Activated T-helper 17 cell treated with anti-CD3 and anti-CD28 coated beads, Interleukin-2, amount 50 U/mL, for 72 hours (primary cell): ENCODE data around the gene TMEM129. TPM values are rescaled to one million over a fixed set of nuclear protein-coding genes. Genes with fewer than 3 reads are reported as not detected.
"Not testable (repeated sequence)": the region's sequence is repeated elsewhere in the genome, so short reads cannot be mapped to it uniquely, and the experiment has no call there.

Experiments
- ATAC-seq: fragments of 150-1000 bp; cut with Tn5 transposase; replicated peaks from 2 replicates; pipeline ENCODE4 v1.10.0; 2021; ENCODE audit warnings: mild to moderate bottlenecking, moderate library complexity
- H3K27ac Mint-ChIP-seq: one replicate; pipeline ENCODE4 v1.8.0; 2022; ENCODE audit warnings: mixed read lengths
- H3K27me3 Mint-ChIP-seq: one replicate; pipeline ENCODE4 v1.8.0; 2022; ENCODE audit warnings: mixed read lengths
- H3K36me3 Mint-ChIP-seq: one replicate; pipeline ENCODE4 v1.8.0; 2022; ENCODE audit warnings: low read depth, mild to moderate bottlenecking, mixed read lengths
- H3K4me1 Mint-ChIP-seq: one replicate; pipeline ENCODE4 v1.8.0; 2022; ENCODE audit warnings: mixed read lengths
- H3K4me3 Mint-ChIP-seq: one replicate; pipeline ENCODE4 v1.8.0; 2022; ENCODE audit warnings: mild to moderate bottlenecking, mixed read lengths
- H3K9me3 Mint-ChIP-seq: one replicate; pipeline ENCODE4 v1.8.0; 2022; ENCODE audit warnings: mixed read lengths
- total RNA-seq, 2 donors: library from RNA; stranded (reverse); gene quantifications; one replicate each; pipeline ENCODE4 v1.2.3, GENCODE V29; 2022

TMEM129 gene
- total RNA-seq, 2 donors from 2014 or later = 15.7 to 16.0 TPM

DNA sequence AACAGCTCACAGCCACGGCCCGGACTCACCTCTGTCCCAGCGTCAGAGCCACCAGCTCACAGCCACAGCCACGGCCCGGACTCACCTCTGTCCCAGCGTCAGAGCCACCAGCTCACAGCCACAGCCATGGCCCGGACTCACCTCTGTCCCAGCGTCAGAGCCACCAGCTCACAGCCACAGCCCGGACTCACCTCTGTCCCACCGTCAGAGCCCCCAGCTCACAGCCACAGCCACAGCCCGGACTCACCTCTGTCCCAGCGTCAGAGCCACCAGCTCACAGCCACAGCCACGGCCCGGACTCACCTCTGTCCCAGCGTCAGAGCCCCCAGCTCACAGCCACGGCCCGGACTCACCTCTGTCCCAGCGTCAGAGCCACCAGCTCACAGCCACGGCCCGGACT is 50.1 kb downstream of the TMEM129 start:
- not testable (repeated sequence) for ATAC-seq, H3K4me1 Mint-ChIP-seq, H3K27ac Mint-ChIP-seq, H3K36me3 Mint-ChIP-seq, H3K27me3 Mint-ChIP-seq, H3K4me3 Mint-ChIP-seq, H3K9me3 Mint-ChIP-seq

DNA sequence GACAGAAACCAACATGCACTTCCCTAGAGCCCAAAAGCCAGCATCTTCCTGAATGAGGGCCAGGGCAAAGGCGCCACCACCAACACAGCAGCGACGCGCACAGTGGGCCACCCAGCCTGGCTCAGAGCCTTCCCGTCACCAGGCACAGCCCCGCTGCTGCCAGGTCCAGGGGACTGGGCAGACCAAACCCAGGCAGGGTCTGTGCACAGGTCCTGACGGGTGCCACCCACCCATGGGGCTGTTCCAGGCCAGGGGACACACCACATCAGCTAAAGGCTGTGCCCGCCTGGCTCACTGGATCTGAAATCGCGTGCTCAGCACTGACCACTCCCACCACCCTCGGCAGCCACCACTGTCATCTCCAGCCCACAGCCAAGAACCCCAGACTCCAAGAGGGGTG is 50.8 kb downstream of the TMEM129 start:
- H3K4me1 Mint-ChIP-seq = no peaks in the 10 kb centered on the region
- no peak for ATAC-seq
- H3K4me3 Mint-ChIP-seq = no peak overlapping the region
- H3K9me3 Mint-ChIP-seq = no peaks in the 10 kb centered on the region
- H3K27ac Mint-ChIP-seq = no peak overlapping the region
- H3K36me3 Mint-ChIP-seq = no peaks in the 10 kb centered on the region
- no peaks in the 10 kb centered on the region for H3K27me3 Mint-ChIP-seq

DNA sequence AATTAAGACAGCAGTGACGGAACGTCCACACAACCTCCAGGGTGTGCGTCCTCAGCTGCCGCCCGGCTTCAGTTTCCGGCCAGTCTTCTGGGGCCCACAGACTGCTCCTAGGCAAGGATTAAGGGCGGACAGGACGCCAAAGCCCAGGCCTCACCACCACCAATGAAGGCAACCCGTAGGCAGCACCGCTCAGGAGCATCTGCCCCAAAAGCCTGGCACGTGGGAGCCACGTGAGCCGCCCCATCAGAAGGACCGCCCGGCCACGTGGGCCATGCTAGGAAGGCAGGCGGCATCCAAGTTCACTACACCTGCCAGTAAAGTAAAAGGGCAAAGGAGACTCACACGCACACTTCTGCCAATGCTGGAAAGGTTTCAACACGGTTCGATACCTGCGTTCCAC is 51.3 kb downstream of the TMEM129 start:
- Mint-ChIP-seq H3K27ac (no peak overlapping the region), H3K4me3 (no peak overlapping the region), H3K4me1 (no peaks in the 10 kb centered on the region), H3K9me3 (no peaks in the 10 kb centered on the region), H3K27me3 (no peaks in the 10 kb centered on the region), H3K36me3 (no peaks in the 10 kb centered on the region)
- ATAC-seq = no peak

GRCh38 chr4:1669270-1669669 is 51.9 kb downstream of the TMEM129 start:
- Mint-ChIP-seq H3K4me3 (no peak overlapping the region), H3K36me3 (no peaks in the 10 kb centered on the region), H3K27me3 (no peaks in the 10 kb centered on the region), H3K27ac (no peak overlapping the region), H3K4me1 (no peaks in the 10 kb centered on the region), H3K9me3 (no peaks in the 10 kb centered on the region)
- no peak for ATAC-seq

- no peak for ATAC-seq
- no peaks in the 10 kb centered on the region for H3K36me3 Mint-ChIP-seq
- no peaks in the 10 kb centered on the region for H3K9me3 Mint-ChIP-seq
- H3K4me1 Mint-ChIP-seq = no peaks in the 10 kb centered on the region
- no peak overlapping the region for H3K4me3 Mint-ChIP-seq
- no peak overlapping the region for H3K27ac Mint-ChIP-seq
- no peaks in the 10 kb centered on the region for H3K27me3 Mint-ChIP-seq
These were observed 52.7 kb downstream of the TMEM129 start for GRCh38 chr4:1668488-1668840.

DNA sequence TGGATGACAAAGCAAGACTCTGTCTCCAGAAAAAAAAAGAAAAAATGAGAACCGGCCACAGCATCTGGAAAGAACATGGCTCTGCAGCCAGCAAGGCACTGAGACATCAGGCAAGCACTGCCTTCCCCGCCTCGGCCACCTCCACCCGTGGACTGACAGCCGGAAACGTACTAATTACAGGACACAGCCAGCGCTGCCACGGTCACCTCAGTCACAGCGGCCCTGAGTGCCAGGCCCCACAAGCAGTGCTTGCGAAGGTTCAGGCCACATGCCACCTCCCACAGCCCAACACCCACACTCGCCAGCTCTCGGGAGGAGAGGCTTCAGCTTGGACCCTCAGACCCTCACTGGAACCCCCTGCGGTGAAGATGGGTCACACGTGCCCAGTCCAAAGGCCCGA is 53.9 kb downstream of the TMEM129 start:
- no peak overlapping the region for H3K4me3 Mint-ChIP-seq
- H3K4me1 Mint-ChIP-seq = no peaks in the 10 kb centered on the region
- no peaks in the 10 kb centered on the region for H3K36me3 Mint-ChIP-seq
- no peaks in the 10 kb centered on the region for H3K27me3 Mint-ChIP-seq
- H3K9me3 Mint-ChIP-seq = no peaks in the 10 kb centered on the region
- no peak for ATAC-seq
- no peak overlapping the region for H3K27ac Mint-ChIP-seq

GRCh38 chr4:1666391-1666790 is 54.7 kb downstream of the TMEM129 start:
- Mint-ChIP-seq H3K4me3 (no peak overlapping the region), H3K4me1 (no peaks in the 10 kb centered on the region), H3K36me3 (no peaks in the 10 kb centered on the region), H3K27ac (no peak overlapping the region), H3K9me3 (no peaks in the 10 kb centered on the region), H3K27me3 (no peaks in the 10 kb centered on the region)
- ATAC-seq = no peak

Other genes starting within 250 kb of the TMEM129 start
- gene FAM53A, start 37.0 kb downstream of the TMEM129 start, total RNA-seq = 1 to 10 TPM; 1.8 to 2.6 TPM
- 100 to 1,000 TPM in 1 of 2 donors, 10 to 100 TPM in 1; 68.2 to 132 TPM for gene SLBP, start 9.0 kb downstream of the TMEM129 start, total RNA-seq
- 100 to 1,000 TPM; 151 to 204 TPM for gene TACC3, start 198 bp upstream of the TMEM129 start, total RNA-seq
- under 1 TPM in 1 of 2 donors, not detected in 1; 0.05 TPM for gene FGFR3, start 72.0 kb upstream of the TMEM129 start, total RNA-seq
- 10 to 100 TPM; 21.3 to 71.0 TPM for gene LETM1, start 134.8 kb upstream of the TMEM129 start, total RNA-seq
- 100 to 1,000 TPM; 187 to 239 TPM for gene NSD2, start 150.1 kb upstream of the TMEM129 start, total RNA-seq